HG02798 (cell line): ENCODE measurements around the gene MYRIP.

Source experiments
- ATAC-seq: cut with Tn5 transposase; IDR thresholded peaks from one replicate; pipeline ENCODE4 v1.9.1; 2021; ENCODE audit warnings: mild to moderate bottlenecking; ENCODE audit not compliant: unreplicated experiment, poor library complexity

The MYRIP gene

GRCh38 chr3:40211579-40211978, 402.2 kb downstream of the MYRIP start:
- ATAC-seq, result no peak

- no peak for ATAC-seq
These were observed 404.1 kb downstream of the MYRIP start for GRCh38 chr3:40213556-40213955.

- no peak for ATAC-seq
These were observed 405.6 kb downstream of the MYRIP start for GRCh38 chr3:40215015-40215414.

GRCh38 chr3:40216471-40216870, 407.1 kb downstream of the MYRIP start:
- ATAC-seq, result no peak

GRCh38 chr3:40223856-40224255, 414.4 kb downstream of the MYRIP start:
- ATAC-seq, result no peak

- no peak for ATAC-seq
These were observed 415.5 kb downstream of the MYRIP start for GRCh38 chr3:40224796-40225515.

GRCh38 chr3:40226636-40227035, 417.2 kb downstream of the MYRIP start:
- ATAC-seq, result no peak

GRCh38 chr3:40228792-40229350, 419.5 kb downstream of the MYRIP start:
- ATAC-seq, result no peak

GRCh38 chr3:40229386-40229785, 420.0 kb downstream of the MYRIP start:
- peak; percentile 57 for ATAC-seq

GRCh38 chr3:40229963-40230362, 420.6 kb downstream of the MYRIP start:
- ATAC-seq, result no peak

GRCh38 chr3:40230382-40230781, 421.0 kb downstream of the MYRIP start:
- ATAC-seq, result no peak

GRCh38 chr3:40232626-40233025, 423.2 kb downstream of the MYRIP start:
- ATAC-seq, result no peak

- no peak for ATAC-seq
These were observed 427.8 kb downstream of the MYRIP start for GRCh38 chr3:40237159-40237558.

GRCh38 chr3:40237889-40238571, 428.6 kb downstream of the MYRIP start:
- no peak for ATAC-seq

GRCh38 chr3:40240921-40241320, 431.5 kb downstream of the MYRIP start:
- no peak for ATAC-seq

- no peak for ATAC-seq
These were observed 432.8 kb downstream of the MYRIP start for GRCh38 chr3:40242216-40242615.

- ATAC-seq, result no peak
These were observed 433.2 kb downstream of the MYRIP start for GRCh38 chr3:40242638-40243037.

- no peak for ATAC-seq
These were observed 433.6 kb downstream of the MYRIP start for GRCh38 chr3:40243056-40243455.

- ATAC-seq, result no peak
These were observed 438.5 kb downstream of the MYRIP start for GRCh38 chr3:40247714-40248454.

GRCh38 chr3:40248591-40248990, 439.2 kb downstream of the MYRIP start:
- no peak for ATAC-seq

GRCh38 chr3:40249168-40249567, 439.8 kb downstream of the MYRIP start:
- no peak for ATAC-seq
